IPS-NIHi7 (cell line): ENCODE data around the gene ALOX5AP.
A peak's percentile ranks its signal among the peaks of the same experiment; 100 is the strongest.

Experiments used
- DNase-seq: peaks from one replicate; pipeline ENCODE4 v3.0.0; 2012; ENCODE audit warnings: mixed read lengths; ENCODE audit errors: extremely low spot score

The ALOX5AP gene

DNA sequence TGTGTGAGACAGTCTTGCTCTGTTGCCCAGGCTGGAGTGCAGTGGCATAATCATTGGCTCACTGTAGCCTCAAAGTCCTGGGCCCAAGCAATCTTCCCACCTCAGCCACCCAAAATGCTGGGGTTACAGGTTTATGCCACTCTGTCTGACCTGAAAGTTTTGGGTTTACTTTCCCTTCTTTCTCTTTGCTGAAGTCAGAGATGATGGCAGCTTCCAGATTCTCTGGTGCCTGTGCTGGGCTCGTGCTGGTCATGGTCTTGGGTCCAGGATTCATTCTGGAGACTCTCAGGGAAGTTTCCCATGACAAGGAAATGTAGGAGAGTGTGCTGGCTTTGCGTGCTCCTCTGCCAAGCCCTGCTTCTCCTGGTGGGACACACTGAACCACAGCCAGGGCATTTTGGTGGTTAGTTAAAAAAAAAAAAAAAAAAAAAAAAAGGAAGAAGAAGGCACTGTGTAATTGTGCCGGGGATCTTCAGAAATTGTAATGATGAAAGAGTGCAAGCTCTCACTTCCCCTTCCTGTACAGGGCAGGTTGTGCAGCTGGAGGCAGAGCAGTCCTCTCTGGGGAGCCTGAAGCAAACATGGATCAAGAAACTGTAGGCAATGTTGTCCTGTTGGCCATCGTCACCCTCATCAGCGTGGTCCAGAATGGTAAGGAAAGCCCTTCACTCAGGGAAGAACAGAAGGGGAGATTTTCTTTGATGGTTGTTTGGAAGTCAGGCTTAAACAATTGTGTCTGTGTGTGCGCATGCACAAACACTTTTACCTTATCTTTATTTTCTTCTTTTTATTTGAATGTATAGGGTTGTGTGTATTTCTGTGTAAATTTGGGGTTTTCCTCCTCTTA lies at the start of gene ALOX5AP:
TSS of gene ALOX5AP (plus strand) at position 519 of the 847 bp plus-strand sequence. CDS start at position 582, 63 bp downstream.
- DNase-seq, result no peak

DNA sequence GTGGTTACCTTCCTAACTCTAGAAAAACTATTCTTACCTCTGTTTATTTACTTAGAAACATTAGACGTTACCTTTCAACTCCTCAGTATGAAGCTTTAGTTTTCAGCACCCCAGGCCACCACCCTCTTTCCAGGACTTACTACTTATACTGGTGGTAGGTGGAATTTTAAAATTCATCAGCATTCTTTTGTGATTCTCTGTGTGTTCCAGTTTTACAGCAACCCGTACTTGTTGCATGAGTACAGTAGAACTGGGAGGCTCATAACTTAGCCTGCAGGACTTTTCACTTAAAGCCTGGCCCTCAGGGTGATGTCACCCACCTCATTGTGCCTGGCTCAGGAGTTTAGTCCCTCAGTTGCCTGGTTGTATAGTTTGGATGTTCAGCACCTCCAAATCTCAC lies 49.4 kb upstream of the ALOX5AP start:
- no peak for DNase-seq

DNA sequence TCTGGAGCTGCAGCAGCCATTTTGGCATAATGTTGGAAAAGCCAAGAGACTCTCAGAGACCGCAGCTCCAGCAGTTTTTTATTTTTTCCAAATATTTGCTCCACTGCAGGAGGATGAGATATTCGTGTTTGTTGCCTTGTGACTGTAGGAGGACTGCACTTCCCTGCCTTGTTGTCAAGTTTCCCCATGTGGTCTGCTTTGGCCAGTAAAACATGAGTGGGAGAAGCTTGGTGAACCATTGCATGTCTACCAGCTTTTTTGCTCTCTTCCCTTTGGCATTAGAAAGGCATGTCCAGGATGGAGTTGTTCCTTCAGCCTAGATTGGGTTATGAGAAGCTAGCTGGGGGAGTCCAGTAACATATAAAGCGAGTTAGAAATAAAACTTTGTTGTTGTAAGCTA lies 47.7 kb upstream of the ALOX5AP start:
- DNase-seq, result no peak

DNA sequence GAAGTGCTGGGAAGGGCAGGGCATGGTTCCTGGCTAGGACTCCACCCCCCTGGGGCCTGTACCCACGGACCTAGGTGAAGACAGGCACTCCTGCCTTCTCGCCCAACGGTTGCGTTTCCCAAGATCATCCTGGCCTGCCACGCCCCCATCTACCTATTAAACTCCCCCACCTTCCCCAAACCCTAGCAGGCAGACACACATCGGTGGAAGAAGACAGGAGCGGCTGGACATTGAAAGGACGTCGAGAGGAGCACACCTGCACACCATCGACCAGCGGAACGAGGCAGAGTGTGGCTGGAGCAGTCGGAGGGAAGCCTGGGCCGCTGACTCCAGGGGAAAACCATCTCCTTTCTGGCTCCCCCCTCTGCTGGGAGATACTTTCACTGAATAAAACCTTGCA lies 45.6 kb upstream of the ALOX5AP start:
- no peak for DNase-seq

DNA sequence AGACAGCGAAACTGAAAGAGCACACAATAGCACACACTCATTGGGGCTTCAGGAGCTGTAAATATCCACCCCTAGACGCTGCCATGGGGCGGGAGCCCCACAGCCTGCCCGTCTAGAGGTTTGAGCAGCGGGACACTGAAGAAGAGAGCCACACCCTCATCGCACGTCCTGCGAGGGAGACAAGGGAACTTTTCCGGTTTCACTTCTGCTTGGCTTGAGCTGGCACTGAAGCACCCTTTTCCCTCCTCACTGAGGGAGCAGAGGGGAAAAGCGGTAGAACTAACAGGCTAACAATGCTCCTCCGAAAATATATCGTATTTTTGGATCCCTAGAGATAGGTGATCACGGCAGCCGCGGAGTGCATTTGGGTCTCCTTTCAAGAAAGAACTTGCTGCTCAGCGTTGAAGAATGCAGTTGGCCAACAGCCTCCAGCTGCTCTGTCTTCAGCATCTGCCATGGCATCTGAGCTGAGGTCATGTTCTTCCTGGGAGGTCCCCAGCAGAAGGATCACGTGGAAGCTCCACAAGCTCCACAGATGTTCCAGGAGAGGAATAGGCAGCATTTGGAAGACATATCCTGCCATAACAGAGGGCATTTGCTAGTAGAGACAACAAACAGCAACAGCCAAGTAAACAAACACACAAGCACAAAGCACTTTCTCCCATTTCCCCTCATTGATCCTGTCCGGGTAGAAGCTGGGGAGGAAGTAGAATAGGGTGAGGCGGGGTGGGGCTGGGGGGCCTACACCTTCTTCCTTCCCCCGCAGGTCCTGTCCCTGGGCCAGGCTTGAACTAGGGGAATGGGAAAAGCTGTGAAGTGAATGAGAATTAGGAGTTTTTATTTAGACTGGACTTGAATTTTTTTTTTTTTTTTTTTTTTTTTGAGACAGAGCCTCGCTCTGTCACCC lies 44.8 kb upstream of the ALOX5AP start:
- DNase-seq, result no peak

DNA sequence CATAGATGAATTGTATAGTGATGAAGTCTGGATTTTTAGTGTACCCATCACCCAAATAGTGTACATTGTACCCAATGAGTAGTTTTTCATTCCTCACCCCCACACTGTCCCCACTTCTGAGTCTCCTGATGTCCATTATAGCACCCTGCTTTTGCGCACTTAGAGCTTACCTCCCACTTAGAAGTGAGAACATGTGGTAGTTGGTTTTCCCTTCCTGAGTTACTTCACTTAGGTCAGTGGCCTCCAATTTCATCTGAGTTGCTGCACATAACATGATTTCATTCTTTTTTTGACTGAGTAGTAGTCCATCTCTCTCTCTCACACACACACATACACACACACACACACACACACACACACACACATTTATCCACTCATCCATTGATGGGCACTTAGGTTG lies 43.2 kb upstream of the ALOX5AP start:
- no peak for DNase-seq

DNA sequence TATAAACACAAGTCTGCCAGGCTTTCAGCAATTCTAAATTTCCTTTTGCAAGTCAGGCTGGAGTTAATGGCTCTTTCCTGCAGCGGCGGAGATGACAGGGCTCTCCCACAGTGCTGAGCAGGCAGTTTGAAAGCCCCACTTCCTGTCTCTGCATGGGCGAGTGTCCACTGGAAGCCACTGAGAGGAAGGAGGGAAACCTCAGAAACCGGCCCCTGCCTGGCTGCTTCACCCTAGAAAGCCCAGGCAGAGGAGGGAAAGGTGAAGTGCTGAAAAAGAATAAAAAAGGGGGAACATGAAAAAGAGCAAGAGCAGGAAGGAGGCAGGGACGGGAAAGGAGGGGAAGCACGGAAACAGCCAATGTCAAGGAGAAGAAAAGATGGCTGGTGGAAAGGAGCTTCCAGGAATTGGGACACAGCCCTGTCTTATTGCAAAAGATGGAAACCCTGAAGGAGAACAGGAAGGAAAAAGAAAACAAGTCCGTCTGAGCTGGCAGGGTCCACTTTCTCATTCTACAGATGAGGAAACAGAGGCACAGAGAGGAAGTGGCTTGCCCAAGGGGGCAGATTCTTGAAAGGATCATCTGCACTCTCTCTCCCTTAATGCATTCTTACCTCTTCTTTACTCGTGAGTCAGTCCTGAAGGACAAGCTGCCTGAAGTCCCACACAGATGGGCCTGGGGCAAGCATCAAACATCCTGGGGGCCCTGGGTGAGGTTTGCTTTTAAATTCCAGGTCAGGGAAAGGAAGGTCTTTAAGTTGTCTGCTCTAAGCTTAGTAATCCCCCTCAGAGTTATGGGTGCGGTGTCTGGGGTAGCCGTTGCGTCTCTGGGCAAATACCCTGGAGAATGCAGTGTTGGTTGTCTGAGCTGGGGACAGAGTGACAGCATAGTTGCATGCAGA lies 38.8 kb upstream of the ALOX5AP start:
- DNase-seq, result peak; percentile 28

DNA sequence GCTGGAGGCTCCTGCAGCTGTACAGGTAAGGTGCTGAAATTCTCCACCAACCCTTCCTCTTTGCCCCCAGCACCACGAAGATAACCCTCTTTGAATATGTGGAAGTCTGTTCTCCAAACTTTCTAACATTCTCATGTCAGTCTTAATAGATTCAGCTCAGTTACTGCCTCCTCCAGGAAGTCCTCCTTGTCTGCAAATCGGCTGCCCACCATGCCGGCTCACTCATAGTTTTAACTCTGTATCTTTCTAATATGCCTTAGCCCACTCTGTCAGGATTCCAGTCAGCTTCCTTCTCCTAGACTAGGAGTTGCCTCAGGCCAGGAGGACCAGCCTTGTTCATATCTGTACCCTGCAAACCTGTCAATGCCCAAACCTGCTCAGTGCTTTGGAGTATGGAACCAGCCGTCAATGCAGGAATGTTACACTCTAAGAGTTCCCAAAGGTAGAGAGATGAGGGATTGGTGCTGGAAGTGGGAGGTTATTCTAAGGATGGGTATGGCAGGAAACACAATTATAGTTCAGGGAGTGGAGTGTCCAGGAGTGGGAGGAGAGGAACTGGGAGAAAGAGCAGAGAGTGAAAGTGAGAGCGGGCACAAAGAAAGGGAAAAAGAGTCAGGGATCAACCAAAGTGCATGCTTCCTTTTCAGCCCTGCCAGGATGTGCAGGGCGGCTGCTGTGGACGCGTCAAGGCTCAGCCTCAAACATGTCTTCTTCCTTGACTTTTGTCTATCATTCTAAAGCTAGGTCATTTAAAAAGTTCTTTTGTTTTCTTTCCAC lies 38.0 kb upstream of the ALOX5AP start:
- no peak for DNase-seq

DNA sequence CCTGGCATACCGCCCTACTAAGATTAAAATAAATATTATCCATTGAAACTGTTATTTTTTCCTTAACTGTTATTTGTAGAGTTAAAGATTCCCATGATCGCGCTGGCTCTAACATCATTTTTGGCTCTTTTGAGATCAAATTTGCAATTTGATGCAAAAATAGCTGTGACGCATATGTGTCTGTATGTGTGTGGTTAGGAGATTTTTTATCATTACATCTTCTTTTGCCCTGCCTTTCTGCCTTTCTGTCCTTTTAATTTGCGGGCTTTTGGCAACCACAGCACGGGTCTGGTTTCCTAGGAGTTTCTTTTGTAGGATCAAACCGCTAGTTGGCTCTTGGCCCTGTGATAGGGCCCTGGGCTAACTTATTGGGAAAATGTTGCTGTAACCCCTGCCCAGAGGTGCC lies 37.3 kb upstream of the ALOX5AP start:
- DNase-seq, result no peak

DNA sequence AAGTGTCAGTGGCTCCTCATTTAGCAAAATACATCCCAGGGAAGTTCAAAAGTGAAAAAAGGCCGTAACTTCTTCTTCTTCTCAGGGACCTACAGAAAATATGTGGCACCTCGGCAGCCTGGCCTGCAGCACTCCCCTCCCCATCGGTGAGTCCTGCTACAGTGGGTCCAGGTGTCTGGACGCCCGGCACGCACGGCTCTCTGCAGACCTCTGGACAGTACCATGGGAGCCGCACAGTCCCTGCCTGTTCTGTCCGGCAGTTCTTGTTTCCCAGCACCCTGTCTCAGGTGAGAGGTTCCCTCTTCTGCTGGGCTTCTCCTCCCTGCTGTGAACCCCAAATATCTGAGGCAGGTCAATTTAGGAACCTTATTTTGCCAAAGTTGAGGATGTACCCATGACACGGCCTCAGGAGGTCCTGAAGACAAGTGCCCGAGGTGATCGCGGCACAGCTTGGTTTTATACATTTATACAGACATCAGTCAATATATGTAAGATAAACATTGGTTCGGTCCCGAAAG lies 36.8 kb upstream of the ALOX5AP start:
- no peak for DNase-seq

DNA sequence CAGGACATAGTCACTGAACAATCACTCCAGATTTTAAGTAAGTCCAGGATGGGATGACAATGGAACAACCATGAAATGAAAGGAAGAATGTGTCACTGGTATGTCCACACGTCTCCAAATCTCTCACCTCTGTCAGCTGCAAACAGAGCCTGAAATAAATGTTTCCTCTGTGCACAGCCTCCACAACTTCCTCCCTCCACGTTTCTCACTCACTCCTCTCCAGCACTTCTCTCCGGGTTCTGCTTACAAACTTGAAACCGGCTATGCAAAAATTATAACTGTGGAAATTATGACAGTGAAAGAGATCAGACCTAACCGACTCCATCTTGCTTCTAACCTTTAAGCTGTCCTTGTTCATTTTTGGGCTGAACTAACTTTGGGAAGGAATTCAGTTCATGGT lies 35.0 kb upstream of the ALOX5AP start:
- DNase-seq, result no peak

DNA sequence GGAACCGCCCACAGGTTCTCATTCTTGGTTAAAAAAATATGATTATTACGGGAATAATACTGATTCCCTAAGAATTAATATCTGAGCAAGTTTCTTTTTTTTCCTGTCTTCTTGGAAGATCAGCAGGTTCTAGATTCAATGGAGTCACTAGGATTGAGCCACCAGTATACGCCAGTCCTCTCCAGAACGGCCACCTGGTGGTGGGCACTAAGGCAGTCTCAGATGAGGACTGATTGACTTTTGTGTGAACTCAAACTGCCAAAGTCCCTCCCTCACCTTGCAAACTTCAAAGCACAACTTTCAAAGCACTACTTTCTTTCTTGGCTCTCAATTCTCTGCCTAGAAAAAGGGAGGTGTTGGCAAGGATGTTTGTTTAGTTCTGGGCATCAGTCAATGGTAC lies 33.3 kb upstream of the ALOX5AP start:
- no peak for DNase-seq

DNA sequence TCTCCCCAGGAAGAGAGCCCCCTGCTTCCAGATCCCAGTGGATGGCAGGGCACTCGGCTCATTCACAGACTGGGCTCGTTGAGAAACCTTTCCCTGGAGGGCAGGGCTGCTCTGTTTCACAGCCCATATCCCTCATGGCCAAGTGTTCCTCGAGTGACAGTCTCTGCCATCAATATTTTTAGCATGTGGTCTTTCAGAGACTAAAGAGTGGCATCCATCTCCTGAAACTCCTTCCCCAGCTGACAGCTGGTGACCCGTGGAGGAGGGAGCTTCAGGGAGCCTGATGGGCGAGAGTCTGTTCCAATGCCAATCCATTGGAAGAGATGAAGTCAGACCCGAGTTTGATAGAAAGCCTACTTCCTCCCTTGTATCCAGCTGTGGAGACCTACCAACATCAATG lies 30.7 kb upstream of the ALOX5AP start:
- no peak for DNase-seq

DNA sequence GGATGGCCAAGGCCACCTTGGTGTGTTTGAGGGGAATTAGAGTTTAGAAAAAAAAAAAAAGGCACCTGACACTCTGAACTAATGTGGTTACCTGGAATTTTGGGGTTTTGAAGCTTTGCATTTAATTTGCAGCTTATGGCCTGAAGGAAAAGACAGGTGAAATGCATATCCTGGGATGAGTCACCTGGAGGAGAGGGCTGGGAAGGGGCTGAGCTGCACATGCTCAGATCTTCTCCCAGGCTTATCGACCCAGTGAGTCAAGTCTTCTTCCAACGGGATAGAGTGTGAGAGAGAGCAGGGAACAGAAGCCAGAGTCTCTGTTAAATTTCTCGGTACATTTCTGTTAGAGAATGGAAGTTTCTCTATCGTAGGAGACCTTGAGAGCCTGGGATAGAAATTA lies 29.7 kb upstream of the ALOX5AP start:
- DNase-seq, result peak; percentile 46

DNA sequence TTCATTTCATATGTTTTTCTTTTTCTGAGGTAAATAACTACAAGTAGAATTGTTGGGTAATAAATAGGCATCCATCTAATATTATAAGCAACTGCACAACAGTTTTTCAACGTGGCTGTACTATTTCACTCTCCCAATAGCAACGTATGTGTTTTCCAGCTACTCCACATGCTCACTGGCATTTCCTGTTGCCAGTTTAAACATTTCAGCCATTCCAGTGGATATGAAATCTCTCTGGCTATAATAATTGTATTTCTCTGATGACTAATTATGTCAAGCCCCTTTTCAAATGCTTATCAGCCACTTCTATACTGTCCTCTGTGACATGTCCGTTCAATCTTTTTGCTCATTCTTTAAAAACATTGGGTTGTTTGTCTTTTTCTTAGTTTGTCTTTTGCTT lies 26.8 kb upstream of the ALOX5AP start:
- DNase-seq, result no peak

DNA sequence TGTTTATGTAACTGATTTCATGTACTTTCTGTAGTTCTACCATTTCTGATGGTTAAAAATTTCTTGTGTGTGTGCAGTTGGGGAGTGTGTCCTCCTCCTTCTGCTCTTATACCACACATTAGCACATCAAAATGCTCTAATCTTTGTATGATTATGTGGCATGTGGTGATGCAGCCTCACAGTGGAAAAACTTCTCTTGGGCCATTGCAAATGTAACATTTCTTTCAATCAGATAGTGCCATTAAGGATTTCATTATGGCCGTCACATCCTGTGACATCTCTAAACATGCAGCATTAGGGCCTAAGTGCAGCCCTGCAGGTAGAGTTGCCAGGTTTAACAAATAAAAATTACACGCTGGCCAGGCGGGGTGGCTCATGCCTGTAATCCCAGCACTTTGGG lies 24.9 kb upstream of the ALOX5AP start:
- no peak for DNase-seq

DNA sequence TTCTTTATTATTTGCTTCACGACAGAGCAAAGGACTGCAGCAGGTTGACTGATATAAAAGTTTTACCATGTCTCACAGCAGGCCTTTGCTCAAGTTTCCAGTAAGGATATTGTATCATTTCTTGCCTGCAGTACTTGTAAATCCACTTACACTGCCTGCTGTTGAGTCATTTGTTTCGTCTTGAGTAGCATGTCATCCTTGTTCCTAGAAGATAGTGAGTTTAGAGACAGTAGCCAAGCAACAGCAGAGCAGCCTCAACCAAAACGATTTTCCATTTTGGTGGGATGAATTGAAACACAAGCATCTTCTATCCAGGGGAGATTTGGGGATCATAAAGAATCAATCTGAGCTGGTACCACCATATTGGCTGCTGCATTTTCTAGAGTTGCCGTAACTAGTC lies 24.0 kb upstream of the ALOX5AP start:
- no peak for DNase-seq

DNA sequence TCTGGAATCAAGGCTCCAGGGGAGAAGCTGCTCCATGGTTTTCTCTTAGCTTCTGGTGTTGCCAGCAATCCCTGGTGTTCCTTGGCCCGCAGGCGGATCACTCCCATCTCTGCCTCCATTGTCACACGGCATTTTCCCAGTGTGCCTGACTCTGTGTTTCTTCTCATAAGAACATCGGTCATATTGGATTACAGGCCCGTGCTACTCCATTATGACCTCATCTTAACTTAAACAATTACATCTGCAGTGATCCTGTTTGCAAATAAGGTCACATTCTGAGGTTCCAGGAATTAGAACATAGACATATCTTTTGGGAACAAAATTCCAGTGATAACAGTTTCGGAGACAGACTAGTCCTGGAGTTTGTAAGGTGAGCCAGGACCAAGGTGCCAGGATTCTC lies 23.5 kb upstream of the ALOX5AP start:
- no peak for DNase-seq

DNA sequence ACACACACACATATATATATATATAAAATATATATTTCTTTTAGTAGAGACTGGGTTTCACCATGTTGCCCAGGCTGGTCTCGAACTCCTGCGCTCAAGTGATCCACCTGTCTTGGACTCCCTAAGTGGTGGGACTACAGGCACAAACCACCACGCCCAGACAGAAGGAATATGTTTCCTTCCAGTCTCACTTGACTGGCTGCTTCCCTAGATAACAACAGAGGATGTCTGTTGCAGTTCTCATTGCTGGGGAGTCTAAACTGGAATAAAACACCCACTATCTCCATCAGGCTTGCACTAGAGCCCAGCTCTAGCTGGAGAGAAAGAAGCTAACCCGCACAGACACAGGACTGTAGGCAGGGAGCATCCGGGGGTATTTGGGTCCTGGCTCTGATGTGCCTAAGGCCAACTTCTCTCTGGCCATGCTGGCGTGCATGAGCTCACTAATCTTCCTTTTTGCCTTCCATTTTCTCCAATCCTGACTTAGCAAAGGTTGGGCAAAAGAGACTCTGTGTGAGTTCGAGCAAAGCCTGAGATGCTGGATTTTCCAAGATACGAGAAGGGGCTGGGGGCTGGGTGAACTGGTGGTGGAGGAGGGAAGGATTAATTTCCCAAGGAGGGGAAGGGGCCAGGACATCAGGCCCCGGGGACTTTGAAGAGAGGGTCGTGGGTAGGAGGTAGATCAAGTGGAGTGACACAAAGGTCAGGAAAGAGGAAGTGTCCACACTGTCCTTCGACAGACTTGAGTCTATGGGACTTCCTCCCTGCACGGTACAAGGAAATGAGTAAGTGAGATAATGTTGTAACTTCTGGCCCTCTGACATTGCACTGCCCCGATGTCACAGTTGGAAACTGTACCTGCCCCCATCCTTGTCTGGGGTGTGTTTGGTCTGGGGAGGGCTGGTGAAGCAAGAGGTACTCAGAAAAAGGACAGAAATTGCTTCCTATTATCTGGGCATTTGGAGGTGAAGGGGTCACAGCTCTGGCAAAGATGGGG lies 22.5 kb upstream of the ALOX5AP start:
- no peak for DNase-seq
